ENCODE results near the gene PAQR3. TPM values are rescaled to one million over a fixed set of nuclear protein-coding genes. Genes with fewer than 3 reads are reported as not detected.

The PAQR3 gene
- total and polyA plus RNA-seq, 2 of the 8 experiments (the other 6 are each of a cell fraction or from before 2014, with no cell fraction given): 28.9 to 35.2 TPM

DNA sequence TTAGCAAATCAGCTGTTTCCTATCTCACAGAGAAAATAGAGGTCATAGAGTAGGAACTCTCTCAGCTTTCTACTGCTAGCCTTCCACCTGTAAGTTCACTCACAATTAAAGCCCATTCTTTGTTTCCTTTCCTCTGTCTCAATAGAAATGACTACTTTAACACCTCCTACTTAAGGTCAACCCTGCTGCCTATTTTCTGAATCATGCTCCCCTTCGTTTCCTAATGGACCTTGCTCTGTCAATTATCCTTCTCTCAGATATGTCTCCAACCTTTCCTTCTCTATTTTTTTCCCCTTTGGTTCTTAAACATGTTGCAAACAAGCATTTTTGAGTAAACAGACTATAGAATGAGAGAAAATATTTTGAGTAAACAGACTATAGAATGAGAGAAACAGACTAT lies 5.1 kb upstream of the PAQR3 start (continued):
- TF ChIP-seq EP300 (IDR thresholded peaks at IDR 0.05; ENCODE audit: borderline replicate concordance in 1 of 2, low read depth in 2 of 2, low read length in 2 of 2): no peak
- TF ChIP-seq CTCF (IDR thresholded peaks at IDR 0.05; ENCODE audit: control extremely low read depth in 1 of 3, insufficient read depth in 1 of 3, low read depth in 1 of 3, low read length in 3 of 3): no peak
- TF ChIP-seq NRF1 (IDR thresholded peaks at IDR 0.05; ENCODE audit: low read depth, low read length): no peak
- TF ChIP-seq RNF2 (IDR thresholded peaks at IDR 0.05; ENCODE audit: borderline replicate concordance, low read depth, low read length, missing control alignments, poor library complexity, severe bottlenecking): no peak
- TF ChIP-seq, protein P1, sequence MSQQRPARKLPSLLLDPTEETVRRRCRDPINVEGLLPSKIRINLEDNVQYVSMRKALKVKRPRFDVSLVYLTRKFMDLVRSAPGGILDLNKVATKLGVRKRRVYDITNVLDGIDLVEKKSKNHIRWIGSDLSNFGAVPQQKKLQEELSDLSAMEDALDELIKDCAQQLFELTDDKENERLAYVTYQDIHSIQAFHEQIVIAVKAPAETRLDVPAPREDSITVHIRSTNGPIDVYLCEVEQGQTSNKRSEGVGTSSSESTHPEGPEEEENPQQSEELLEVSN (IDR thresholded peaks at IDR 0.05): no peak

Measured in H1 (cell line).